Loucy (cell line): Measurements from ENCODE around the gene TGFB1I1.
"Not testable (repeated sequence)": the region's sequence is repeated elsewhere in the genome, so short reads cannot be mapped to it uniquely, and the experiment has no call there.

Experiments used
- H2AFZ ChIP-seq: fragments of 200-600 bp; sonication (generic); 2 replicates; pipeline ENCODE4 v1.6.0; 2016; ENCODE audit warnings: antibody characterized with exemption, mild to moderate bottlenecking, low read length, moderate library complexity
- H3F3A ChIP-seq: fragments of 200-600 bp; 2 replicates; pipeline ENCODE4 v1.6.0; 2016; ENCODE audit warnings: antibody characterized with exemption, low read depth, mild to moderate bottlenecking
- H3K27me3 ChIP-seq: fragments of 200-600 bp; sonication (generic); 2 replicates; pipeline ENCODE4 v1.6.1; 2014; ENCODE audit warnings: low read length, mild to moderate bottlenecking; ENCODE audit not compliant: insufficient read depth, poor library complexity, severe bottlenecking
- H3K36me3 ChIP-seq: fragments of 200-600 bp; sonication (generic); 2 replicates; pipeline ENCODE4 v1.6.1; 2016; ENCODE audit warnings: low read length; ENCODE audit not compliant: insufficient read depth
- H3K4me1 ChIP-seq: fragments of 200-600 bp; sonication (generic); 2 replicates; pipeline ENCODE4 v1.5.1; 2014; ENCODE audit warnings: low read length, mild to moderate bottlenecking; ENCODE audit not compliant: insufficient read depth, poor library complexity, severe bottlenecking
- H3K4me2 ChIP-seq: fragments of 200-600 bp; sonication (generic); 2 replicates; pipeline ENCODE4 v1.6.0; 2014; ENCODE audit warnings: antibody characterized with exemption, low read length, low read depth, mild to moderate bottlenecking; ENCODE audit not compliant: poor library complexity, severe bottlenecking
- H3K4me3 ChIP-seq: fragments of 200-600 bp; sonication (generic); 2 replicates; pipeline ENCODE4 v1.5.1; 2014; ENCODE audit warnings: low read length, mild to moderate bottlenecking, mixed read lengths; ENCODE audit not compliant: poor library complexity, severe bottlenecking
- H3K79me2 ChIP-seq: fragments of 200-600 bp; sonication (generic); 2 replicates; pipeline ENCODE4 v1.6.1; 2014; ENCODE audit warnings: low read length; ENCODE audit not compliant: insufficient read depth
- H3K9ac ChIP-seq: fragments of 200-600 bp; sonication (generic); 2 replicates; pipeline ENCODE4 v1.6.0; 2014; ENCODE audit warnings: mild to moderate bottlenecking, low read depth, low read length, moderate library complexity; ENCODE audit not compliant: poor library complexity, severe bottlenecking
- H3K9me2 ChIP-seq: fragments of 200-600 bp; sonication (generic); replicated peaks from 2 replicates; pipeline ENCODE4 v1.6.1; 2016; ENCODE audit warnings: low read depth, low read length, mixed read lengths
- H3K9me3 ChIP-seq: fragments of 200-600 bp; sonication (generic); 2 replicates; pipeline ENCODE4 v1.6.1; 2014; ENCODE audit warnings: mild to moderate bottlenecking, antibody characterized with exemption, low read length, low read depth; ENCODE audit not compliant: insufficient read depth
- H4K20me1 ChIP-seq: fragments of 200-600 bp; sonication (generic); 2 replicates; pipeline ENCODE4 v1.6.0; 2014; ENCODE audit warnings: antibody characterized with exemption, low read length, mild to moderate bottlenecking; ENCODE audit not compliant: insufficient read depth, poor library complexity, severe bottlenecking
- CTCF ChIP-seq: fragments of 200-600 bp; sonication (generic); conservative IDR thresholded peaks from 2 replicates; pipeline ENCODE4 v1.5.1; 2014; ENCODE audit warnings: mild to moderate bottlenecking, antibody characterized with exemption, low read length
- EZH2phosphoT487 ChIP-seq: fragments of 200-600 bp; IDR thresholded peaks from 2 replicates; pipeline ENCODE4 v1.6.1; 2018; ENCODE audit warnings: antibody characterized with exemption, mild to moderate bottlenecking, moderate library complexity, borderline replicate concordance

The TGFB1I1 gene

GRCh38 chr16:31522071-31522470, 50.1 kb downstream of the TGFB1I1 start:
- Histone ChIP-seq H3K4me2 (no peak overlapping the region), H3F3A (no peaks in the 10 kb centered on the region), H3K9ac (no peak overlapping the region), H3K36me3 (no peaks in the 10 kb centered on the region), H3K4me1 (peaks cover 37% of the 10 kb centered on the region), H3K9me2 (no peaks in the 10 kb centered on the region), H3K79me2 (no peaks in the 10 kb centered on the region), H2AFZ (no peak overlapping the region), H3K9me3 (no peaks in the 10 kb centered on the region), H4K20me1 (no peaks in the 10 kb centered on the region), H3K27me3 (no peaks in the 10 kb centered on the region), H3K4me3 (no peak overlapping the region)
- TF ChIP-seq EZH2phosphoT487: no peak

- not testable (repeated sequence) for H3K9ac ChIP-seq, H4K20me1 ChIP-seq, H3K4me3 ChIP-seq, H3K36me3 ChIP-seq, H3K27me3 ChIP-seq, H3K4me2 ChIP-seq, H3F3A ChIP-seq, H3K79me2 ChIP-seq, H3K9me2 ChIP-seq, H2AFZ ChIP-seq, H3K9me3 ChIP-seq
- H3K4me1 ChIP-seq: peaks cover 54% of the 10 kb centered on the region
Observed at GRCh38 chr16:31523768-31524167, 51.8 kb downstream of the TGFB1I1 start.

GRCh38 chr16:31525113-31525512, 53.2 kb downstream of the TGFB1I1 start:
- 0 out of 2 replicates have a peak overlapping the region, but pooled peaks have one; percentile 46 for H2AFZ ChIP-seq
- H3K36me3 ChIP-seq: no peaks in the 10 kb centered on the region
- H3K4me1 ChIP-seq: peaks cover 55% of the 10 kb centered on the region
- H3K9ac ChIP-seq: no peak overlapping the region
- no peaks in the 10 kb centered on the region for H3K27me3 ChIP-seq
- TF ChIP-seq CTCF: no peak
- no peak for TF ChIP-seq EZH2phosphoT487
- H3F3A ChIP-seq: no peaks in the 10 kb centered on the region
- no peaks in the 10 kb centered on the region for H3K9me3 ChIP-seq
- no peaks in the 10 kb centered on the region for H4K20me1 ChIP-seq
- H3K9me2 ChIP-seq: no peaks in the 10 kb centered on the region
- H3K4me3 ChIP-seq: no peak overlapping the region
- no peaks in the 10 kb centered on the region for H3K79me2 ChIP-seq
- H3K4me2 ChIP-seq: no peak overlapping the region
